Activated CD4-positive, alpha-beta T cell treated with anti-CD3 and anti-CD28 coated beads, Interleukin-2, amount 50 U/mL, for 1 hour (primary cell): Measurements from ENCODE around the gene EFCAB6.

ENCODE experiments used
- DNase-seq: peaks from one replicate; pipeline ENCODE4 v3.0.0-alpha.2; 2020

EFCAB6 gene

GRCh38 chr22:43490311-43490710 lies 321.8 kb downstream of the EFCAB6 start:
- no peak for DNase-seq

GRCh38 chr22:43488937-43489336 lies 323.2 kb downstream of the EFCAB6 start:
- no peak for DNase-seq

- no peak for DNase-seq
Measured at GRCh38 chr22:43488031-43488866, 323.9 kb downstream of the EFCAB6 start.

- DNase-seq, result no peak
Measured at GRCh38 chr22:43487311-43488030, 324.6 kb downstream of the EFCAB6 start.

DNA sequence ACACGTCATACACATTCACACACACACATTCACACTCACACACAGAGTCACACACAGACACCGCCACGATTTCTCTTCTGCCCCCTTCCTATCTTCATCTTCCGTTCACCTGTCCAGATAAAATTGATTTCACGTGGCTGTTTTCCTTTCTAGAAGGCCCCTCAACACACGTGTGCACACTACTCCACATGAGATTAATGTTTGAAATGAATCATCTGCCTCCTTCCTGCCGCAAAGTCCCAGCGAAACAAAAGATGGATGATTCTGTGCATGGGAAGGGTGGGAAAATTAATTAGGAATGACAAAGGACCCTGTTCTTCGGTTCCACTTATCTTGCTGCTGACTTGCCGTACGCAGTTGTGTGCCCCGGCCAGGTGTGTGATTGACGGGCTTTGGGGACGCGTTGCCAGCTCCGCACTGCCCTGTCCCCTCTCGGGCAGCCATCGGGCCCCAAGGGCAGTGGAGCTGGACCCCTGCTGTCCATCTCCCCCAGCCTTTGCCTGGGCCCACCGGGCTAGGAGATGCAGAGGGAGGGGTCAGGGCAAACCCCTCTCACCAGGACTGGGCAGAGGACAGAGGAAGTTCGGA lies 326.5 kb downstream of the EFCAB6 start:
- DNase-seq, result no peak

- DNase-seq, result no peak
Measured at GRCh38 chr22:43484227-43484626, 327.9 kb downstream of the EFCAB6 start.

- DNase-seq, result no peak
Measured at GRCh38 chr22:43483669-43484068, 328.4 kb downstream of the EFCAB6 start.

- DNase-seq, result no peak
Measured at GRCh38 chr22:43483266-43483665, 328.8 kb downstream of the EFCAB6 start.

GRCh38 chr22:43482318-43482625 lies 329.8 kb downstream of the EFCAB6 start:
- no peak for DNase-seq

DNA sequence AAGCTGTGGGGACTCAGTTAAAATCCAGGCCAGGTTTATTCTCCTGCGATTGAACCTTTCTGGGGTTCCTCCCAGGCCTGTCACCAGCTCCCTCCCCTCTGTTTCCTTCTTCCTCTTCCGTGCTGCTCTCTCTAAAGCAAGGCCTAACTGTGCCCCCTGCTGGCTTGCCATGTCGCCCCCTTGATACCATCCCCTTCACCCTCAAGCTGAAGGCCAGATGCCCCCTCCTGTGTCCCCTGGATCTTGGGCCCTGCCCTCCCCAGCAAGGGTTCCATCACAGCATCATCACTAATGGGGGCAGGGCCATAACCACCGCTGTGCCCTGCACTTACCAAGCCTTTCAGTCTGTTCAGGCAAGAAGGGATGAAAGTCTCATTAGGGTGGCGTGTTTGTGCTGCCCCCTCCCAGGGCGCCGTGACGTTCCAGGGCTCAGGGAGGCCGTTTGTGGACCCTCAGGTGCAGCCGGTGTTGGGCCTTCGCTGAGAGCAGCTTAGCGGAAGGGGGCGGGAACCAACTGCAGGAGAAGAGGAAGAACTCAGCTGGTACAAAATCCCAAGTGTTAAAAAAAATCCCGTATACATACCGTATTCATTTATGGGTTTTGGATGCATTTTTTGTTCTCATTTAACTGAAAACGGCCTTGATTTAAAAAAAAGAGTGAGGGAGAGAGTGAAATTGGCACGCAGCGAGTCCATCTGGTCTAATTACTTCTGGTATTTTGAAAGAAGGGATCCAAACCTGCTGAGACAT lies 330.4 kb downstream of the EFCAB6 start:
- DNase-seq, result no peak

DNA sequence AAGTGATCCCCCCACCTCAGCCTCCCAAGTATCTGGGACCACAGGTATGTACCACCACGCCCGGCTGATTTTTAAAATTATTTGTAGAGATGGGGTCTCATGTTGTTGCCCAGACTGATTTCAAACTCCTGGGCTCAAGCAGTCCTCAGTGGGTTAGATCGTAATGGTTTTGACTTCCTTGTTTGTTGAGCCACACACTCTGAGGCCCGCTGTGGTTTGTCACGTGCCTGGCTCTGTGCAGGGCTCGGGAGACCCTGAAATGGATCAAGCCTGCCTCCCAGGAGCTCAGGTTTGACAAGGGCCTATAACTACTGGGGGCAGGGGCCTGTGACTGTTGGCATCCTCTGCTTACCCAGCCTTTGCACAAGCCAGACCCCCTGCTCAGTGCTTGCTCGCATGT lies 332.1 kb downstream of the EFCAB6 start:
- no peak for DNase-seq

GRCh38 chr22:43479301-43479950 lies 332.7 kb downstream of the EFCAB6 start:
- no peak for DNase-seq
